Measurements from ENCODE around the gene TMEM266.

The TMEM266 gene

DNA sequence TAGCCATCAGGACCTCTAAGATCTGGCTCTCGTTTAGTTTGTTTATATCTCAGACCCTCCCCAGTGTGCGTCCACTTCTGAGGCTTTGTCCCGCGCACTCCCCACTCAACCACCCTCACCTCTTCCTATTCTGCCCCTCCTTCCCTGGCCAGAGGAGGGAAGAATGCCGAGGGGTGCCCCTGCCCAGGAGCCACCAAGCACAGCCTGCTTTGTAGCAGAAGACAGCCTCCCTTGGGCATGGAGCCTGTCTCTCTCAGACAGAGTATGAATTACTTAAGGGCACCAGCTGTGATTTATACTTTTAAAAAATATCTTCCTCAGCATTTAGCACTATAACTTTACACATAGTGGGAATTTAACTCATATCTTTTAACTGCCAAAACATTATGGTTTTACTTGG is 6.0 kb downstream of the TMEM266 start:
- DNase-seq (ENCODE audit: low spot score): no peak

GRCh38 chr15:76070192-76070591 is 10.4 kb downstream of the TMEM266 start:
- no peak for DNase-seq (ENCODE audit: low spot score)

GRCh38 chr15:76070921-76071635 is 11.3 kb downstream of the TMEM266 start:
- no peak for DNase-seq (ENCODE audit: low spot score)

DNA sequence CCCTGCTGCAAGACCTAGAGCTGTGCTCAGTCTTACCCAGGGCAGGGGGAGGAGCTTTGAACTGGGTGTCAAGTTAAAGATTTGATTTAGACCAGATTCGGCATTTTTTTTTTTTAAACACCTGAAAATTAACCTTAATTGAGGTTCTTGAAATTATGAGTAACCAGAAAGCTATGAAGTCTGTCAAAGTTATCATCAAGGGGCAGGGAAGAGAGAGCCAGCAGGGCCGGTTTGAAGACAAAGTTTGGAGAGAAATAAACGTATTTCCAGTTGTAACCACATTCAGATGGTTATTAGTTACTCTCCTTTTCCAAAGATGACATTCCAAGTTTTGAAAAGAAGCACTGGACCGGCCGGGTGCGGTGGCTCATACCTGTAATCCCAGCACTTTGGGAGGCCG is 12.0 kb downstream of the TMEM266 start:
- no peak for DNase-seq (ENCODE audit: low spot score)

GRCh38 chr15:76073554-76073953 is 13.8 kb downstream of the TMEM266 start:
- DNase-seq (ENCODE audit: low spot score): no peak

DNA sequence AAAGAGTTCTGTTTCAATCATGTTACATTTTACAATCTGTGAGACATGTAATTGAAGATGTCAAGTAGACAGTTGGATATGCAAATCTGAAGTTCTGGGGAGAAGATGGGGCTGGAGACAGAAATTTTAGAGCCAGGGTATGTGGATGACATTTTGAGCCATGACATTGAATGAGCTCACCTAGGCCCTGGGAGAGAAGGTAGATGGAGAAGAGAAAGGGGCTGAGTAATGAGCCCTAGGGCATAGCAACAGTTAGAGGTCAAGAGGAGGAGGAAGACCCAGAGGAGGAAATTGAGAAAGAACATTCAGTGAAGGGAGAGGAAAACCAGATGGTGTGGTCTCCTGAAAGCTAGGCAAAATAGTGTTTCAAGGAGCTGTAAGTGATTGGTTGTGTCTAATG is 15.3 kb downstream of the TMEM266 start:
- no peak for DNase-seq (ENCODE audit: low spot score)

DNA sequence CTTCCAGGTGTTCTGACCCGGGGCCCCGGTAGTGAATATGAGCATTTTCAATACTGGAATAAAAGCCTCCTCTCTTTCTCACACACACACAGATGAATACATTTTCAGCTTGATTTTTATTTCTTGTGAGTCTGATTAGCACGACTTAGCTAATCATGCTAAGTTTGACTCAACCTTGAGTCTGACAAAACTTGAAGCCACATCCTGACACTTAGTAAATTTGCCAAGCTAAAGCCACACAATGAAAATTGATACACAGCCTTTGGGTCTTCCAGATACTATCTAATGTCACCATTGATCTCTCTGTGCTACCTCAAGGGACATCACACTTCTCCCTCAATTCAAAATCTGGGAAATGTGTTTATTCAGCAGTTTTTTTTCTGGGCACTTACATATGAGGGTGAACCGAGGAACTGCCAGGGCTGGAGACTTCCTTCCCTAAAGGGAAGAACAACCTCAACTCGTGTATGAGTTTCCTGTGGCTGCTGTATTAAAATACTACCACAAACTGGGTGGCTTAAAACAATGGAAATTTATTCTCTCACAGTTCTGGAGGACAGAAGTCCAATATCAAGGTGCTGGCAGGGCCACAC is 18.6 kb downstream of the TMEM266 start:
- DNase-seq (ENCODE audit: low spot score): no peak

DNA sequence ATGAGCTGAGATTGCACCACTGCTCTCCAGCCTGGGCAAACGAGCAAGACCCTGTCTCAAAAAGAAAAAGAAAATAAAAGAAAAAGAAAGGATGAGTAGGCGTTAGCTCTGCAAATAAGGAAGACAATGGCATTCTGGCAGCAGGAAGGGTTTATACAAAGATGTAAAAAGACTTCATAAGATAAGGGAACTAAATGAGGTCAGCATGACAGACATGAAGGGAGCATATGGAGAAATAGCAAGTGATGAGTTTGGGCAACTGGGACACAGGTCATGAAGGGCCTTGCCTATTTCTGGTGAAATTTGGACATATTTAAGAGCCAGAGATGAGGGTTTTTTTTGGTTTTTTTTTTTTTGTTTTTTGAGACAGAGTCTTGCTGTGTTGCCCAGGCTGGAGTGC is 24.5 kb downstream of the TMEM266 start:
- DNase-seq (ENCODE audit: low spot score): no peak

GRCh38 chr15:76098685-76099084 is 38.9 kb downstream of the TMEM266 start:
- no peak for DNase-seq (ENCODE audit: low spot score)

- DNase-seq (ENCODE audit: low spot score): no peak
These were observed 39.6 kb downstream of the TMEM266 start for GRCh38 chr15:76099388-76099787.

GRCh38 chr15:76100361-76100760 is 40.6 kb downstream of the TMEM266 start:
- no peak for DNase-seq (ENCODE audit: low spot score)

GRCh38 chr15:76101655-76102054 is 41.9 kb downstream of the TMEM266 start:
- DNase-seq (ENCODE audit: low spot score): no peak

GRCh38 chr15:76105391-76105790 is 45.6 kb downstream of the TMEM266 start:
- no peak for DNase-seq (ENCODE audit: low spot score)

DNA sequence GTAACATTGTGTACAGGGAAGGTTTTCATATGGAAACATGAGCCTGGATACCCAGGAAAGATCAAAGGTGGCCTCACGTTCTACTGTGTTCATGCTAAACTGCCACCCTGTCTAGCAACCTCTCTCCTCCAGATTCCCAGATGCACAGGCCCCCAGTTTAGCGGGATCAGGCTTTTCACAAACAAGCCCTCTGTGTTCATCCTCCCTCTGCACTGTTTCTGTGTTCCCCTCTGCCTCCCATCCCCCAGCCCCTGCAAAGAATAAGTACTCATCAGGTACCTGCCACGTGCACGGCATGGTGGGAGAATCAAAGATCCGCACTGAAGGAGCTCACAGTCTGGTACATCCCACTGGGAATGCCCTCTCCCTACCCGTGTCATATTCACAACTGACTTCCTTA is 46.1 kb downstream of the TMEM266 start:
- DNase-seq (ENCODE audit: low spot score): no peak

DNA sequence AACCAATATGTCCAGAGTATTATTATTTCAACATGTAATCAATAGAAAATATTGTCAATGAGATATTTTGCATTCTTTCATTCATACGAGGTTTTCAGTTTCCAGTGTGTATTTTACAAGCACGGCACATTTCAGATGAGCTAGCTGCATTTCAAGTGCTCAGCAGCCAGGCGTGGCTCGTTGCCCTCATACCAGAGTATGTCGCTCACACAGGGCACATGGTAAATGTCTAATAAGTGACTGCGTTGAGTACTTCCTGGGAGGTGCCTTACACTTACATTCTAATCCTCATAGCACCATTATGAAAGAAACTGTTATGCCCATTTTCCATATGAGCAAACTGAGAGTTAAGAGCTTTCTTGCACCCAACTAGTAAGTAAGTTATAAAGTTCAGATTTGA is 47.4 kb downstream of the TMEM266 start:
- no peak for DNase-seq (ENCODE audit: low spot score)

GRCh38 chr15:76108021-76108723 is 48.4 kb downstream of the TMEM266 start:
- no peak for DNase-seq (ENCODE audit: low spot score)

DNA sequence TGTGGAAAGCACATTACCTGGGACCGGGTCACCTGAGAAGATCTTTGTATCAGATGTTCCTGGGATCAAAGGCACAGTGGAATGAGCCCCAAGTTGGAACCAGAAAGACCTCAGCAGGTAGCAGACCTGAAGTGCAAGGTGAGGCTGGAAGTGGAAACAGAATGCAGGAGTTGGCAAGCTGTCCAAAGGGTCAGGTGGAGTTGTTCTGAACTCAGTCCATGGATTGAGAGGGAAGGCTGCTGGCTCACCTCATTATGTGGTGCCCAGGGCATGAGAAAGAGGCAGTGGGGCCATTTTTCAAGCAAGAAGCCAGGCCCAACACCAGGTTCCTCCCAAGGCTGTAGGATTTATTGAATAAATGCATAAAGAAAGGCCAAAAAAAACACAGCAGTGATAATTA is 49.3 kb downstream of the TMEM266 start:
- DNase-seq (ENCODE audit: low spot score): no peak

GRCh38 chr15:76114561-76114960 is 54.8 kb downstream of the TMEM266 start:
- no peak for DNase-seq (ENCODE audit: low spot score)

- no peak for DNase-seq (ENCODE audit: low spot score)
These were observed 56.5 kb downstream of the TMEM266 start for GRCh38 chr15:76116138-76116885.

DNA sequence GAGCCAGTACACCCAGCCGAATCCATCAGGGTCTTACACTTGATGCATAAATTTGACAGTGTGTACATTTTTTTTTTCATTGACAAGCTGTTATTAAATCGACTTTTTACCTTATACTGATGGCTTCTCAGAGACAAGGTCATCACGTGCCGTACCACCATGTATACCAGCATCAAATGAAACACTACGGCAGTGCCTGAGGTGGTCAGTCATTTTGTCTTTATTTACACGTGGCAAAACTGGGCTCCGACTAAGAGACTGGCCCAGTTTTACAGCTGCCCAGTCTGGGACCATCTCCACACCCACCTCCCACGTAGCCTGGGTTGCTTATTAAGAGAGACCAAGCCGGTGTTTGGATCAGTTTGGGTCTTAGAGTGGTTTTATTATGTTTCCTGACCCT is 57.4 kb downstream of the TMEM266 start:
- no peak for DNase-seq (ENCODE audit: low spot score)

GRCh38 chr15:76118767-76119166 is 59.0 kb downstream of the TMEM266 start:
- DNase-seq (ENCODE audit: low spot score): no peak

GRCh38 chr15:76123031-76123430 is 63.2 kb downstream of the TMEM266 start:
- no peak for DNase-seq (ENCODE audit: low spot score)

- DNase-seq (ENCODE audit: low spot score): no peak
These were observed 67.4 kb downstream of the TMEM266 start for GRCh38 chr15:76127169-76127568.

All from GM03348 (cell line).